ENCODE results near the gene BBLN. TPM values are rescaled to one million over a fixed set of nuclear protein-coding genes. Genes with fewer than 3 reads are reported as not detected.

Gene BBLN
- total RNA-seq, 1 experiment from 2014 or later = 74.9 TPM

DNA sequence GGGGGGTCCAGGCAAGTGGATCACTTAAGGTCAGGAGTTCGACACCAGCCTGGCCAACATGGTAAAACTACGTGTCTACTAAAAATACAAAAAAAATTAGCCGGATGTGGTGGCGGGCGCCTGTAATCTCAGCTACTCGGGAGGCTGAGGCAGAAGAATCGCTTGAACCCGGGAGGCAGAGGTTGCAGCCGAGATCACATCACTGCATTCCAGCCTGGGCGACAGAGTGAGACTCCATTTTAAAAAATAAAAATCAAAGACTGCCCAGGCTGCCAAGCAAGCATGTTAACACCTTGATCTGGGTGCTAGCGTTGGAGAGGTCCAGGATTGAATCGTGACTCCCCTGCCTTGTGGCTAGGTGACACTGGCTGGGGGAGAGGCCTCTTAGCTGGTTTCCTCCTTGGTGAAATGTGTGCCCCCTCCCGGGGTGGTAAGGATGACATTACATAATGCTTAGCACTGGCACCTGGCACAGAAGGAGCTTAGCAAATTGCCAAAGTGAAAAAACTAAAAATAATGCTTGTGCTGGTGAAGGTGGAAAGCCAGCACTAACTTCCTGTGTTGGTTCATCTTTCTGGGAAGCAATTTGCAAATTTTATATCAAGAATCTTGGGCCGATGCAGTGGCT is 33.5 kb downstream of the BBLN start:
- no peak overlapping the region for H4K91ac ChIP-seq (ENCODE audit: insufficient read length, low read depth, low read length)
- H3K14ac ChIP-seq (ENCODE audit: insufficient read depth, low read length) = no peak overlapping the region
- WGBS (ENCODE audit: extremely low coverage, insufficient read length, low lambda C conversion rate) = no CpG with 5 or more reads among the region's 14 CpGs
- no peaks in the 10 kb centered on the region for H3K4me1 ChIP-seq (ENCODE audit: insufficient read depth, low read length)
- H2BK5ac ChIP-seq (ENCODE audit: insufficient read length, low read length) = no peak overlapping the region
- no peaks in the 10 kb centered on the region for H3K9me3 ChIP-seq (ENCODE audit: control insufficient read depth, low read depth, low read length)
- no peak overlapping the region for H2AFZ ChIP-seq (ENCODE audit: low read length)
- no peak overlapping the region for H3K56ac ChIP-seq (ENCODE audit: insufficient read length, low read depth, low read length)
- TF ChIP-seq, protein P1, sequence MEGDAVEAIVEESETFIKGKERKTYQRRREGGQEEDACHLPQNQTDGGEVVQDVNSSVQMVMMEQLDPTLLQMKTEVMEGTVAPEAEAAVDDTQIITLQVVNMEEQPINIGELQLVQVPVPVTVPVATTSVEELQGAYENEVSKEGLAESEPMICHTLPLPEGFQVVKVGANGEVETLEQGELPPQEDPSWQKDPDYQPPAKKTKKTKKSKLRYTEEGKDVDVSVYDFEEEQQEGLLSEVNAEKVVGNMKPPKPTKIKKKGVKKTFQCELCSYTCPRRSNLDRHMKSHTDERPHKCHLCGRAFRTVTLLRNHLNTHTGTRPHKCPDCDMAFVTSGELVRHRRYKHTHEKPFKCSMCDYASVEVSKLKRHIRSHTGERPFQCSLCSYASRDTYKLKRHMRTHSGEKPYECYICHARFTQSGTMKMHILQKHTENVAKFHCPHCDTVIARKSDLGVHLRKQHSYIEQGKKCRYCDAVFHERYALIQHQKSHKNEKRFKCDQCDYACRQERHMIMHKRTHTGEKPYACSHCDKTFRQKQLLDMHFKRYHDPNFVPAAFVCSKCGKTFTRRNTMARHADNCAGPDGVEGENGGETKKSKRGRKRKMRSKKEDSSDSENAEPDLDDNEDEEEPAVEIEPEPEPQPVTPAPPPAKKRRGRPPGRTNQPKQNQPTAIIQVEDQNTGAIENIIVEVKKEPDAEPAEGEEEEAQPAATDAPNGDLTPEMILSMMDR (conservative IDR thresholded peaks at IDR 0.05) = no peak
- H4K20me1 ChIP-seq (ENCODE audit: control insufficient read depth, insufficient read depth, insufficient read length) = no peaks in the 10 kb centered on the region
- Mint-ChIP-seq H3K9me3 (no peaks in the 10 kb centered on the region), H3K4me3 (no peak overlapping the region; a peak in 1 of 5 replicates), H3K4me1 (peaks cover 9 to 14% of the 10 kb centered on the region in 2 experiments), H3K36me3 (ENCODE audit: insufficient read depth in 1 of 3, low read depth in 3 of 3) (peaks cover 8 to 14% (median 11%) of the 10 kb centered on the region in 3 experiments; a peak in 6 of 7 replicates), H3K27ac (no peak overlapping the region), H3K27me3 (ENCODE audit: low read depth) (no peaks in the 10 kb centered on the region)
- no peak overlapping the region for H3T11ph ChIP-seq (ENCODE audit: low read length)
- no peak overlapping the region for H3K18ac ChIP-seq (ENCODE audit: insufficient read length, low read depth, low read length)
- H2BK12ac ChIP-seq (ENCODE audit: insufficient read length, low read depth, low read length) = no peak overlapping the region
- H3K4ac ChIP-seq (ENCODE audit: low read depth, low read length) = no peak overlapping the region
- H3K27ac ChIP-seq (ENCODE audit: insufficient read length, low read depth, low read length) = no peak overlapping the region
- no peak overlapping the region for H4K8ac ChIP-seq (replicated peaks; ENCODE audit: insufficient read length, low read depth, low read length)
- no peak overlapping the region for H2AK5ac ChIP-seq (ENCODE audit: insufficient read length, low read length)
- H2BK20ac ChIP-seq (ENCODE audit: low read depth, low read length, poor library complexity, severe bottlenecking) = no peak overlapping the region
- H3K27me3 ChIP-seq (ENCODE audit: insufficient read depth, low read length) = no peaks in the 10 kb centered on the region
- H3K79me2 ChIP-seq (ENCODE audit: insufficient read depth, low read length) = no peaks in the 10 kb centered on the region
- no peak for DNase-seq
- peaks cover 11% of the 10 kb centered on the region for H3K23me2 ChIP-seq (ENCODE audit: insufficient read length, low read depth, low read length, poor library complexity, severe bottlenecking)
- H4K5ac ChIP-seq (ENCODE audit: insufficient read length, low read depth, low read length) = no peak overlapping the region
- H3K23ac ChIP-seq (ENCODE audit: insufficient read length, low read depth, low read length) = no peak overlapping the region
- H3K4me2 ChIP-seq (ENCODE audit: insufficient read depth, insufficient read length, low read length) = no peak overlapping the region
- no peak overlapping the region for H2BK120ac ChIP-seq (ENCODE audit: low read depth, low read length, poor library complexity, severe bottlenecking)
- H2BK15ac ChIP-seq (ENCODE audit: low read depth, low read length) = no peak overlapping the region
- no peak overlapping the region for H3K9ac ChIP-seq (ENCODE audit: extremely low read depth, insufficient read length, low read length)
- no peaks in the 10 kb centered on the region for H3K79me1 ChIP-seq (ENCODE audit: insufficient read depth, low read depth, low read length, poor library complexity, severe bottlenecking)
